ENCODE results near the gene KIF18B. TPM values are rescaled to one million over a fixed set of nuclear protein-coding genes. Genes with fewer than 3 reads are reported as not detected.

The KIF18B gene
- total RNA-seq, 2 donors from 2014 or later: 37.7 to 51.5 TPM

- no peak for ATAC-seq (replicated peaks)
- no peaks in the 10 kb centered on the region for H3K4me1 Mint-ChIP-seq
- H3K36me3 Mint-ChIP-seq (ENCODE audit: low read depth): peaks cover 11% of the 10 kb centered on the region
- no peaks in the 10 kb centered on the region for H3K9me3 Mint-ChIP-seq
- no peaks in the 10 kb centered on the region for H3K27me3 Mint-ChIP-seq
- H3K4me3 Mint-ChIP-seq: no peak overlapping the region
- H3K27ac Mint-ChIP-seq: no peak overlapping the region
These were observed 13.5 kb downstream of the KIF18B start for GRCh38 chr17:44933824-44934744.

GRCh38 chr17:44932787-44933097 is 14.8 kb downstream of the KIF18B start:
- Mint-ChIP-seq H3K9me3 (no peaks in the 10 kb centered on the region), H3K27ac (no peak overlapping the region), H3K4me3 (no peak overlapping the region), H3K27me3 (no peaks in the 10 kb centered on the region), H3K4me1 (no peaks in the 10 kb centered on the region), H3K36me3 (ENCODE audit: low read depth) (peaks cover 14% of the 10 kb centered on the region)
- no peak for ATAC-seq (replicated peaks)

GRCh38 chr17:44932096-44932786 is 15.3 kb downstream of the KIF18B start:
- H3K36me3 Mint-ChIP-seq (ENCODE audit: low read depth): peaks cover 18% of the 10 kb centered on the region
- no peak overlapping the region for H3K4me3 Mint-ChIP-seq
- no peaks in the 10 kb centered on the region for H3K4me1 Mint-ChIP-seq
- H3K27me3 Mint-ChIP-seq: no peaks in the 10 kb centered on the region
- H3K9me3 Mint-ChIP-seq: no peaks in the 10 kb centered on the region
- no peak overlapping the region for H3K27ac Mint-ChIP-seq
- ATAC-seq (replicated peaks): no peak

- no peak overlapping the region for H3K4me3 Mint-ChIP-seq
- no peaks in the 10 kb centered on the region for H3K27me3 Mint-ChIP-seq
- no peak overlapping the region for H3K27ac Mint-ChIP-seq
- H3K4me1 Mint-ChIP-seq: no peaks in the 10 kb centered on the region
- H3K9me3 Mint-ChIP-seq: no peaks in the 10 kb centered on the region
- H3K36me3 Mint-ChIP-seq (ENCODE audit: low read depth): peaks cover 18% of the 10 kb centered on the region
- no peak for ATAC-seq (replicated peaks)
These were observed 16.2 kb downstream of the KIF18B start for GRCh38 chr17:44931376-44931775.

- no peak for ATAC-seq (replicated peaks)
- no peaks in the 10 kb centered on the region for H3K27me3 Mint-ChIP-seq
- H3K27ac Mint-ChIP-seq: no peak overlapping the region
- H3K36me3 Mint-ChIP-seq (ENCODE audit: low read depth): peaks cover 18% of the 10 kb centered on the region
- no peaks in the 10 kb centered on the region for H3K9me3 Mint-ChIP-seq
- H3K4me1 Mint-ChIP-seq: no peaks in the 10 kb centered on the region
- no peak overlapping the region for H3K4me3 Mint-ChIP-seq
These were observed 16.9 kb downstream of the KIF18B start for GRCh38 chr17:44930667-44931066.

GRCh38 chr17:44928950-44929720 is 18.4 kb downstream of the KIF18B start:
- no peak overlapping the region for H3K4me3 Mint-ChIP-seq
- H3K27me3 Mint-ChIP-seq: no peaks in the 10 kb centered on the region
- H3K36me3 Mint-ChIP-seq (ENCODE audit: low read depth): peaks cover 18% of the 10 kb centered on the region
- no peaks in the 10 kb centered on the region for H3K9me3 Mint-ChIP-seq
- no peak overlapping the region for H3K27ac Mint-ChIP-seq
- no peaks in the 10 kb centered on the region for H3K4me1 Mint-ChIP-seq
- no peak for ATAC-seq (replicated peaks)

GRCh38 chr17:44928136-44928535 is 19.4 kb downstream of the KIF18B start:
- Mint-ChIP-seq H3K4me3 (no peak overlapping the region), H3K36me3 (ENCODE audit: low read depth) (peaks cover 18% of the 10 kb centered on the region)
- no peak for ATAC-seq (replicated peaks)

GRCh38 chr17:44927696-44928095 is 19.9 kb downstream of the KIF18B start:
- ATAC-seq (replicated peaks): no peak
- no peaks in the 10 kb centered on the region for H3K4me1 Mint-ChIP-seq
- no peaks in the 10 kb centered on the region for H3K27me3 Mint-ChIP-seq
- no peaks in the 10 kb centered on the region for H3K9me3 Mint-ChIP-seq
- peaks cover 18% of the 10 kb centered on the region for H3K36me3 Mint-ChIP-seq (ENCODE audit: low read depth)
- no peak overlapping the region for H3K4me3 Mint-ChIP-seq
- H3K27ac Mint-ChIP-seq: no peak overlapping the region

More at GRCh38 chr17:44928136-44928535, 19.4 kb downstream of the KIF18B start:
- H3K9me3 Mint-ChIP-seq: no peaks in the 10 kb centered on the region
- no peaks in the 10 kb centered on the region for H3K27me3 Mint-ChIP-seq
- no peaks in the 10 kb centered on the region for H3K4me1 Mint-ChIP-seq
- no peak overlapping the region for H3K27ac Mint-ChIP-seq

- Mint-ChIP-seq H3K27ac (no peak overlapping the region), H3K36me3 (ENCODE audit: low read depth) (peaks cover 18% of the 10 kb centered on the region)
These were observed 20.6 kb downstream of the KIF18B start for GRCh38 chr17:44926821-44927525.

GRCh38 chr17:44925731-44926697 is 21.6 kb downstream of the KIF18B start:
- H3K9me3 Mint-ChIP-seq: no peaks in the 10 kb centered on the region
- H3K4me1 Mint-ChIP-seq: no peaks in the 10 kb centered on the region
- H3K4me3 Mint-ChIP-seq: no peak overlapping the region
- no peak overlapping the region for H3K27ac Mint-ChIP-seq
- H3K36me3 Mint-ChIP-seq (ENCODE audit: low read depth): peaks cover 18% of the 10 kb centered on the region
- no peak for ATAC-seq (replicated peaks)
- H3K27me3 Mint-ChIP-seq: peaks cover 4% of the 10 kb centered on the region

More at GRCh38 chr17:44926821-44927525, 20.6 kb downstream of the KIF18B start:
- H3K4me1 Mint-ChIP-seq: no peaks in the 10 kb centered on the region
- H3K27me3 Mint-ChIP-seq: no peaks in the 10 kb centered on the region
- ATAC-seq (replicated peaks): no peak
- no peaks in the 10 kb centered on the region for H3K9me3 Mint-ChIP-seq
- no peak overlapping the region for H3K4me3 Mint-ChIP-seq

- Mint-ChIP-seq H3K27me3 (peaks cover 7% of the 10 kb centered on the region), H3K4me3 (no peak overlapping the region), H3K4me1 (no peaks in the 10 kb centered on the region), H3K9me3 (no peaks in the 10 kb centered on the region), H3K27ac (peak overlapping the region; percentile 30), H3K36me3 (ENCODE audit: low read depth) (peaks cover 7% of the 10 kb centered on the region)
- ATAC-seq (replicated peaks): no peak
These were observed 23.4 kb downstream of the KIF18B start for GRCh38 chr17:44924107-44924544.

- H3K27me3 Mint-ChIP-seq: peaks cover 7% of the 10 kb centered on the region
- peaks cover 6% of the 10 kb centered on the region for H3K36me3 Mint-ChIP-seq (ENCODE audit: low read depth)
- no peaks in the 10 kb centered on the region for H3K9me3 Mint-ChIP-seq
- H3K27ac Mint-ChIP-seq: no peak overlapping the region
- no peak for ATAC-seq (replicated peaks)
- no peaks in the 10 kb centered on the region for H3K4me1 Mint-ChIP-seq
- H3K4me3 Mint-ChIP-seq: no peak overlapping the region
These were observed 24.7 kb downstream of the KIF18B start for GRCh38 chr17:44922746-44923470.

GRCh38 chr17:44922136-44922535 is 25.4 kb downstream of the KIF18B start:
- Mint-ChIP-seq H3K9me3 (no peaks in the 10 kb centered on the region), H3K36me3 (ENCODE audit: low read depth) (no peaks in the 10 kb centered on the region), H3K27me3 (peaks cover 7% of the 10 kb centered on the region)

More at GRCh38 chr17:44922136-44922535, 25.4 kb downstream of the KIF18B start:
- no peak for ATAC-seq (replicated peaks)
- Mint-ChIP-seq H3K27ac (no peak overlapping the region), H3K4me3 (no peak overlapping the region), H3K4me1 (no peaks in the 10 kb centered on the region)
